HG03469 (cell line): ENCODE measurements around the gene PARP16.

Experiments used
- ATAC-seq: cut with Tn5 transposase; IDR thresholded peaks from one replicate; pipeline ENCODE4 v1.9.1; 2021; ENCODE audit warnings: mild to moderate bottlenecking, moderate library complexity, moderate number of reproducible peaks; ENCODE audit not compliant: unreplicated experiment

PARP16 gene

GRCh38 chr15:65208647-65209046 is 78.0 kb downstream of the PARP16 start:
- ATAC-seq, result no peak
